HG03558 (cell line): ENCODE data around the gene STPG4.

ENCODE experiments used
- ATAC-seq: cut with Tn5 transposase; IDR thresholded peaks from one replicate; pipeline ENCODE4 v1.9.1; 2021; ENCODE audit warnings: moderate number of reproducible peaks; ENCODE audit not compliant: unreplicated experiment; ENCODE audit errors: extremely low read depth

The STPG4 gene

DNA sequence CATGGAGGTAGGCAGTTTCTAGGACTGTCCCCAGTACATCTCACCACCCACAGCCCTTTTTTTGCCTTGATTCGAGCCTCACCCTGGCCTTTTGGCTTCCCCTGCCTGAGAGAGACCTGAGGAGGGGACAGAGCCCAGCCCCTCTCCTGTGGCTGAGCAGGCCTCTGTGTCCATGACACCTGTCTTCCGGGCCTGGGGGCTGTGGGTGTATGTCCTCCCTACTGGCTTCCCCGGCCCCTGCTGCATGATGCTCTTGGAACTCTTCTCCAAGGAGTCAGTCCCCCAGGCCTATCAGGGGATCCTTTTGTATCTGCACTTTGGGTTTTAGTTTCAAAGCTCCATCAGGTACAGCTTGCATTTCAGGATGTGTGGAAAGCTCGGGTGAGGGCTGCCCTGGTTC, 80.4 kb downstream of the STPG4 start:
- ATAC-seq = no peak

DNA sequence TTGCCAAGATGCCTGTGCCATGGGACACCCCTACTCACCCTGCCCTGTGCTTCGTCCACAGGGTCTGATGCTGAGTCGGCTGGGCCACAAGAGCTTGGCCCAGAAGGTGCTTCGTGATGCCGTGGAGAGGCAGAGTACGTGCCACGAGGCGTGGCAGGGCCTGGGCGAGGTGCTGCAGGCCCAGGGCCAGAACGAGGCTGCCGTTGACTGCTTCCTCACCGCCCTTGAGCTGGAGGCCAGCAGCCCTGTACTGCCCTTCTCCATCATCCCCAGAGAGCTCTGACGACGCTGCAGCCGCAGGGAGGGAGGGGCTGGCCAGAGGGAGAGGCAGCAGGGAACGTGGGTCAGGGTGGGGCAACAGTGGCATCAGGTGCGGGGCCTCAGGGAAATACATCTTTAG, 81.5 kb downstream of the STPG4 start:
- no peak for ATAC-seq

DNA sequence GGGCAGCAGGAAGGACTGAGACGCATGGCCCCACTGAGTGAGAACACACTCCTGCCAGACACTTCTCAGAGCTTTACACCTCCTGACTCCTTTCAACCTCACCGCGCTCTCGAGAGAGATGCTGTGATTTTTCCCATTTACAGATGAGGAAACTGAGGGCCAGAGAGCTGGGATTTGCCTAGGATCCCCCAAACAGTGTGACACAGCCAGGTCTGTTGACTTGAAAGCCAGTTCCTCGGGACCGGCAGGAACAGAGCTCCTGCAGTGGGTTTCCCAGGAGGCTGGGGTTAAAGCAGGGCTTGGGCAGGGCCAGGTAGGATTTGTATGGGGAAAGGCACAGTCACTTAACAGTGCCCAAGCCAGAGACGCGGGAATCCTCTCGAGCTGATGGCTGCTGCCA, 81.9 kb downstream of the STPG4 start:
- no peak for ATAC-seq

DNA sequence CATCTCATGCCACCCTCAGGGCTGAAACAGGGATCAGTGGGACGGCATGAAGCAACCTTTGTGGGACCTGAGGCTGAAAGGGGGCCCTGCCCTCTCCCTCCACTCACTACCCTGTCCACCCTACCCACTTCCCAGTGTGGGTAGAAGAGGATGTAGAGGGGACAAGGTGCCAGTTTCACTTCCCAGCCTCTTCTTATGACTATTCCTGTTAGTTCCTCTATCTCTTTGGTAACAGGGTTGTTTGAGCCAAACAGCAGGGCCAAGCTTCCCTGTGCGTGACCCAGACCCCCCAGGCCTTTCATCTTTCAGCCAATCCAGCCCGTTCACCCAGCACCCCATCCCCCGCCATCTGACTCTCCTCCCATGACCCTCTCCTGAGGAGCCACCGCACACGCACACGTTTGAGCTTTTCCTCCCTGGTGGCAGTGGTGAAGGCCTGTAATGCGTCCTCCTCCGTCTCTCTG, 82.3 kb downstream of the STPG4 start:
- ATAC-seq = no peak

DNA sequence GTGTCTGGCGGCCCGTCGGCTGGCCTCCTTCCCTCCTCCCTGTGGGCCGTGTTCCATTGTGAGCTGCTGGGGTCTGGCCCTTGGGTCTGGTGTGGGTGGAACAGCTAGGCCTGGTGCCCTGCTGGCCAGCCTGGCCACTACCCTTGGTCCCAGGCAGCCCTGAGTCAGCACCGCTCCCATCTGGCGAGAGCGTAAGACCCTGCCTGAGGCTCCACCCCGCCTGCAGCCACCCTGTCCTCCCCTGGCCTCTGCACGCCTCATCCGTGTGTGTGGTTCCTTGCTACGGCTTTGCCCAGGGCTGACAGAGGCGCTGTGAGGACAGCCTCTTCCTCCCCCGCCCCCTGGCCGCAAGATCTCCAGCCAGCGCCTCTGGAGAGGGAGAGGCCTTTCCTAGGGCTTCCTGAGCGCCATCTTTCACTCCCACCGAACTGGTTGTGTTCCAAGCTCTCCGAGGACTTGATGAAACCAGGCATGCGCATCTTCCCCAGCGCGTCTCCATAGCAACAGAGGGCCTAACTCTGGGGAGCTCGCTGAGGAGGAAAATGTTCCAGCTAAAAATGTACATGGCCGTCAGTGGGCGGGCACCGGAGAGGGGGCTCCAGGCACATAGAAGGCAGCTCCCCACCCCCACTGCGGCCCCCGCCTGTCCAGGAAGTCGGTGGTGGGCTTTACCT, 83.0 kb downstream of the STPG4 start:
- ATAC-seq = no peak

DNA sequence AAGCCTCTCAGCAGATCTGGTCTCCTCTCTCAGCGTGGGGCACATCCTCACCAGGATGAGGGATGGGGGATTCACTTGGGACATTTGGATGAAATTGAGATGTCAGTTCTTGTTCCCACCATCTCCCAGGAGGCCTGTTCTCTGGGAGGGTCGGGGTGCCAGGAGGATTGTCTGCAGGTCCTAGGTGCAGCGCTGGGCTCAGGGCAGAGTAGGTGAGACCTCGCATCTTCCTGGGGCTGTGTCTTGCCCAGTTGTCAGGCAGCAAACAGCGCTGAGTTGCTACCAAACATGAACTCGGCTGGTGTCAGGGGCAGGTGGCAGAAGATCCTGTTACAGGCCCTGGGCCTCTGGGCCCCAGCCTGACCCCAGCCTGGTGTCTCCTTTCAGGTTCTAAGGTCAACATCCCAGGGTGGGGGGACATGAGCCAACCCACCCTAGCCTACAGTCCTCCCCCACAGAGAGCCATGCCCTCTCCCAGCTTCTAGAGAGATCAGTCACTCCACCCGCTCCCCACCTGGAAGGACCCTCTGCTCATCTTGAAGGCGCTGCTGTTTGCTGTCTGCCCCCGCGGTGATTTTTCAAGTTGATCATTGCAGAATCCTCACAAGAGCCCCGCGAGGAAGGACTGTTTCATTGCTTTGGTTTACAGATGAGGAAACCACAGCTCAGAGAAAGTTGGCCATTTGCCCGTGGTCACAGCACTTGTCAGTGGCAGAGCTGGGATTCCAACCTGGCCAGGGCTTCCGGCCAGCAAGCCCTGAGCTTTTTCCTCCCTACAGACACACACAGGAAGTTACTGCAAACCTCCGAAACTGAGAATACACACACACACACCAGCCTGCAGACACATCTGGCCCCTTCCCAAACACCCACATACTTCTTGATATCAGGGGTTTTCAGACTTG, 83.9 kb downstream of the STPG4 start:
- peak; percentile 96 for ATAC-seq

DNA sequence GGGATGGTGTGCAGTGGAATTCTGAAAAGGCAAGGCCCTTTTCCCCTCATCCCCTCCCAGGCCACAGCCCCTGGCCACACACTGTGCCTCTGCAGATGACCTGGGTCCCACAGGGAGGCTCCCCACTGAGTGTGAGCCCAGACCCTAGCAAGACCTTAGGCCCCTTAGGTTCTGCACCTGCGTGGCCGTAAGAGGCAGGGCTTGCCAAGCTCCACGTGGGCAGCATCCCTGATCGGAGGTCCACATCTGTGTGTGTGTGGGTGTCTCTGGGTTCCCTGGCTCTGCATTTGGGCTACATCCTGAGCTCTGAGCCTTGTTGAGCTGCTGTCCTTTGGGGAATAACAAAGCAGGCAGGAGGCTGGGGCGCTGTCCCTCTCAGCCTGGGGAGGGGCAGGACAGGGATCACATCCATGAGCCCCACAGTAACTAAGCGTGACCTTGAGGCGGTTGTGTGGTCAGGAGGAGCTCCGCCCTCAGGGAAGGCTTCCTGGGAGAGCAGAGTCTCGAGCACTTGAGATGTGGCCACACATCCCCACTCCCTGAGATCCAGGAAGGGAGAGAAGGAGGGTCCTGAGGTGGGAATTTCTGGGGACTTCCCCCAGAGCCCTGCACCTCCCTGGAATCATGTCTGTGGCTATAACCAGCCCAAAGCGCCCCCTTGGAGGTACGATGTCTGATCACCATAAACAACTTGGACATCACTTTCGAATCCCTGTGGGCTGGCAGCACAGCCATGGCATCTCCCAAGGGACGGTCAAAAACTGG, 84.8 kb downstream of the STPG4 start:
- ATAC-seq = no peak

DNA sequence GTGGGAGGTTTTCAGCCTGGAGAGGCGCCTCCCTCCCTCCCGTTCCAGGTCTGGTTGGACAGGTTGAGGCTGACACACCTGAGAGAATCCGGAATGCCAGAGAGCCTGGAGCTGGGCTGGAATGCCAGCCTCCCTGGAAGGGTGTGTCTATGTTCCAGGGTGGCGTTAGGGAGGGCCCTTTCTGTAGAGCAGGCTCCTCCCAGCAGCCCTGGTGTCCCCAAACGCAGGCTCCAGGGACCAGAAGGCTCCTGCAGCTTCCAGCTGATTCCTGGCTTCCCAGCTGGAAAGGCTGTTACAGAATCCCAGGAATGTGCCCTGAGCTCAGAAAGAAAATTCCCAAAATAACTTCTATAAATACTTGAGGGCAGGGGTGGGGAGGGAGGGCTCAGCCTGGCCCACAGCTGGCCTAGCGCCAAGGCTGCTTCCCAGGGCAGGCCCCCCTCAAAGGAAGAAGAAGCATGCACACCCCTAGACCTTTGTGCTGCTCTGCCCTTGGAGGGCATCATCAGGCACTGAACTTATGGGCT, 85.4 kb downstream of the STPG4 start:
- ATAC-seq = no peak

DNA sequence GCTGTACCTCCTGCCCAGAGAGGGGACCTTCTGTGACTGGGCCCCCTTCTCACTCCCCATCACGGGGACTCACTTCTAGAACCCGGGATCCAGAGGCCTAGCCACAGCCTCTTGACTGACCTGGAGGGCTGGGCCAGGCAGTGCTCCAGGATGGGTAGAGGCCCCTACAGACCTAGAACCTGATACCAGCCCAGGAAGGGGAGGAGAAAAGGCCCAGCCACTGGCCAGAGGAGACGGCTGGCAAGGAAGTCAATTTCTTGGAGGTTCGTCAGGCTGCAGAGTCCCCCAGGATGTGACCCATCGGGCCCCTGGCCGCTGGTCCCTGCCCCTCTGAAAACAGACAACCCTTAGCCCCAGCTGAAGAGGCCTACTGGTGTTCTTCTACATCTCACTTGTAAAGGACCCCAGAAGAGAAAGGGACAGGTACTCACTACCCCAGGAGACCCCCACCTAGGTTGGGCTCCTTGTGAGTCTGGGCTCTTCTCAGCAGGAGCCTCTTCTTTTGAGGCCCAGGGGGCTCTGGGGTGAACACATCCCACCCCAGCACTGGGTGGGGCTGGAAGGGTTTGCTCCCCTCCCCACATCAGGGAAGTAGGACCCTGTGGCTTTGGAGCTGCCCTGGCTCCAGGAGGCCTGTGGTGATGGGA, 86.0 kb downstream of the STPG4 start:
- no peak for ATAC-seq

DNA sequence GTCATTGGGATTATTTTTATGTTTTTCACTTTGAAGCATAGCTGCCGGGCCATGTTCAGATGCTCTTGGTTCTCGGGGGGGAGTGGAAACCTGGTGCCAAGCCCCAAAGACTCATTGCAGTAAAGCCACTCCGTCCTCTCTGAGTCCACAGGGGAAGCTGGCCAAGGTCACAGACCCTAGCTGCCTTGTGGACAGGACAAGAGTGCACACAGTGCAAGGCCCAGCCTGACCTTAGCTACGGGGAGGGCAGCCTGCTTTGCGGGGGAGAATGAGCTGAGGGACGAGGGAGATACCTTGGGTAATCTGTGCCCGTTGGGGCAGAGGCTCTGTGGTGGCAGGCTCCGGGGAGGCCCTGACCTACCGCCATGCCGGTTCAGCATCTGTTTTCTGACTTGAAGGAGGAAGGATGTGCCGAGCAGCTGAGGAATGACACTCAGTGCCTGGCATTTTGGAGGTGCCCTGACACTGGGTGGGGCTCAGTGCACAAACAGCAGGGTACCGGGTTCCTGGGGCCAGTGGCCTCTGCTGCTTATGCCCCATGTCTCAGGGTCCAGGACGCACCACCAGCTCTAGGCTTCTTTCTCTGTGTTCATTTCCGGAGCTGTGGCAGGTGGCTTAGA, 87.2 kb downstream of the STPG4 start:
- ATAC-seq = no peak

DNA sequence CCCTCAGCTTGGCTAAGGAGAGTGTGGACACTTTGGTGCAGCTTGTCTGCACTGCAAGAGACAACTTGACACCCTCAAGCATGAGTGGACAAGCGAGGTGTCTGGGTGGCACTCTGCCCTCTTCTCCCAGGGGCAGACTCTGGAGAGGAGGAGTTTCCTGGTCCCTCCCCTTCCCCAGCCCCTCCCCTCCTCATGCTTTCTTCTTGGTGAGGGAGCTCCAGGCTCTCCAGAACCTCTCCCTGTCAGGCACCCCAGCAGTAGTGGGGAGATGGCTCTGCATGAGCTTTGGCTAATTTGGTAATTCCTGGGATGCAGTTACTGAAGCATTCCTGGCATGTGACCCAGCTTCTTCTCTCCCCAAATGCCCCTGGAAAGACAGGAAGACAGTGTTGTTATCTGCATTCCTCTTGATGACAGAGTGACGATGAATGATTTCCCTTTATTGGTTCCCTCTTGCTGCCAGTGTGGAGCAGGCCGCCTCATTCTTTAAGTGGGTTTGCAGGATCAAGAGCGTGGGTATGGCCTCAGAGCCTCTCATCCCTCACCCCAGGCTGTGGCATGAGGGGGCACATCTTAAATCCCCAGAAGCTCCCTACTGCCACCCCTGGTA, 89.2 kb downstream of the STPG4 start:
- no peak for ATAC-seq

DNA sequence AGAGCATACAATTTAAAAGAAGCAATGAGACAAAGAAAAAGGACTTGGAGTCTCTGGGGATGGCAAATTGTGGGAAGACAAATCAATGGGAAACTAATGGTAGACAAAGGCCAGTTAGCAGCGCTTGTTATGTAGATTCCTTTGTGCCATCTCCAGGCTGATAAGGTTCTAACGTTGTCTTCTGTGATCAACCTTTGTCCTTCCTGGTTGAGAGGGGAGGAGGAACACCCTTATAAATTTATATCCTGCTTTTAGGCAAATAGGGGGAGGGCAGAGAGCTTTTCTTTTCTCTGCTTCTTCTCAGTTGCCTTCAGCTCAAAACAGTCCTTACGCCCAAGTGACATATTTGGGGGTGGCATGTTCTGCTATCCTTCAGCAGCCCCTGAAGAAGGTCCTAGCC, 89.8 kb downstream of the STPG4 start:
- ATAC-seq = no peak

DNA sequence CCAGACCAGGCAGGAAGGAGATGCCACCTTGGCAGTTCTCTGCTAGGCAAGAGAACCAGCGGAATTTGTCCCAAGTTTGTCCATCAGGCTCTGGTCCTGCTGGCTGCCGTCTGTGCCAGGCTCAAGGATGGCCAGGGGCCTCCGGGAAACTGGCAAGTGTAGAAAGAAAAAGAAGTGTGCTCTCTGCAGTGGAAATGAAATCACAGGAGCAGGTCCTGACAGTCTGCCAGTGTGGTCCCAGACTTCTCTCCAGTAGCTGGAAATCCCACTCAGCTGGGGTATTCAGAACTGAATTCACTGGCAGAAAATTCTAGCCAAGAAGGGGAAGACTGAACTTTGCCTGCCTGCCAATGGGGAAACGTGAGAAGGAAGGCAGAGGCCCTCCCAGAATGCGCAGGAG, 91.0 kb downstream of the STPG4 start:
- no peak for ATAC-seq

DNA sequence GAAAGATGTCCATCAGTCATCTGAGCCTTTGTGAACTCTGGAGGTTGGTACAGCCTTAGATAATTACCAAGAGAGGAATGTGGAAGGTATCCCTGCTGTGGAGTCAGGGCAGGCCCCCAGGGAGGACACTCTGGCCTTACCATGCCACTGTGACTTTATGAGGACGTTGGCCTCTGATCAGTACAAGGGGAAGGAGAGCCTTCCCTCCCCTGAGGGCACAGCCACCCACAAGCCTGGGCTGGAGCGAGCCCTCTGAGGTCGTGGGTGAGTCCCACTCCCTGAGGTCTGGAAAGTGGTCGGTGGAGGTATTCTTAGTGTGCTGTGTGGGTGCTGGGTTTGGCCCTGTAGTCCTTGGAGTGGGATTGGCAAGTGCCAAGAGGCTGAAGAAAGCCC, 91.6 kb downstream of the STPG4 start:
- no peak for ATAC-seq

DNA sequence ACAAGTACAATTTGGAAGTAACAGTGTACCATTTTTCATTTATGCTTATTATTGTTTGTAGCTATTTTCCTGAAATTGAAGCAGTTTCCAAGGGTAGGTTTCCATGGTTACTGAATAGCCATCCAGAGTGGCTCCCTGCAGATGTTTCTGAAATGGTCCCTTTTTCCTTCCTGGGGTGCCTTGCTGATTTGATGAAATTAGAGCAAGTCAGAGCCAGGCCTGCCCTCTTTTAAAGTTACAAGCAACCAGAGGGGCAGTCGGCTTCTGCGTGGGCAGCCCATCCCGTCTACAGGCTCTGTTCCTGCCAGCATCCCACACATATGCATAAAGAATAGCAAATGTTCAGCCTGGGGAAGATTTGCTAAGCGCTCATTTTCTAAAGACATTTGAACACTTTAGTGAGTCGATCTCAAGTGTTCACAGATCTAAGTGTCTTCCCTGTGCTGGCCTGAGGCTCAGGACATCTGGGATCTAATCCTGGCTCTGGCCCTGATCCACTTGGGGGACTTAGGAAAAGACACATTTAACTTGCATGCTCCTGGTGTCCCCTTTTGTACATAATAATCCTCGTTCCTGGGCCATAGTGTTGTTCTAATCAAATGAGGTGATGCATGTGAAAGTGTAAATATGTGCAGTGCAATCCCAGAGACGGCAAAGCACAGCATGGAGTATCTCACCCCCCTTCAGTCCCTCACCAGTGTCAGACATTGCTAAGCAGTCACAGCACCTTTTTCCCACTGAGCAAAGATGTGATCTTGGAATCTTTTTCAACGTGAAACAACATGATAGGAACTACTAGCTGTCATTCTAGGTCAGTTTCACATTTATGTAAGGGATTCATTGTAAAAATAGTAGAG, 92.2 kb downstream of the STPG4 start:
- ATAC-seq = no peak

DNA sequence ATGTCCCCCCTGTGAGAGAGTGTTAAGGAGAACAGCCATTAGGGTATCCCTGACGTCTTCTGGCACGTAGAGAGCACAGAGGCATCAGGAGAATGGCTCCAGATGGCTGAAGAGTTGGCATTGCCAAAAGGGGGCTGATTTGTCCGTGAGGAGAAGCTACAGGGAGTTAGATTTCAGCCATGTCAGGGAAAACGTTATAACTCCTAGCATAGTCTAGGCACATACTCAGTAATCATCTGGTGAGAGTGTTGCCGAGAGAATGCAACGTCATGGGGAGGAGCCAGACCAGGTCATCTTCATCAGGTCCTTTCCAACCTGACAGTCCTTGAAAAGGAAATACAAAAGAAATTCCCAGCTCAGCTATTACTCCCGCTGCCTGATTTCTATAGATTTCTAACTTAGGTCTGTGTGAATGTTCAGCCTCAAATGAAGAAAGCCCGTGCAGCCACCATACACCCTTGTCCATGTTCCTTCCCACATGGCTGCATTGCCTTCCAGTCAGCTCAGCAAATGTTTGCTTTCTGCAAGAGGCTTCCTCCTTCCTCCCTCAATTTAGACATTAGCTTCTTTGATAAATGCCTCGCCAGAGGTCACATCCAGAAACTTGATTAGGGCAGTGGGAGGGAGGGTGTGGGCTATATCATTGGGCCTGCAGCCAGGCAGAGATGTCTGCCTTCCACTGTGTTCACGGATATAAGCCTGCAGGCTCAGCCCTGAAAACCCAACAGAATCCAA, 93.0 kb downstream of the STPG4 start:
- no peak for ATAC-seq

DNA sequence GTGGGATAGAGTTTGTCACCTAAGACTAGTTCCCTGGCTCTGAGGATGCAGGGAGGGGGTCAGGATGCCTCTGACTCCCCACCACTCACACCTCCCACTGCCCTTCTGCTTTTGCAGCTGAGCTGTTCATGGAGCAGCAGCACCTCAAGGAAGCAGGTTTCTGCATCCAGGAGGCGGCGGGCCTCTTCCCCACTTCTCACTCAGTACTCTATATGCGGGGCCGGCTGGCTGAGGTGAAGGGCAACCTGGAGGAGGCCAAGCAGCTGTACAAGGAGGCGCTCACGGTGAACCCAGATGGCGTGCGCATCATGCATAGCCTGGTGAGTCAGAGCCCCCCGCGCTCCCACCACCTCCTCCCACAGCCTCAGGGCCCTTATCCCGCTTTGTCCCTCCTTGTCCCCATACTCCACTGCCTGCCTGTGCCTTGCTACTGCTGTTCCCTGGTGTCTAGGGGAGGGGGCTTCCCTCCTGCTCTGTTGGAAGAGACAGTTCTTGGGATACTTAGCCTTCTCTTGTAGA, 94.4 kb downstream of the STPG4 start:
- no peak for ATAC-seq
